ENCODE data around the gene TPM1.

DNA sequence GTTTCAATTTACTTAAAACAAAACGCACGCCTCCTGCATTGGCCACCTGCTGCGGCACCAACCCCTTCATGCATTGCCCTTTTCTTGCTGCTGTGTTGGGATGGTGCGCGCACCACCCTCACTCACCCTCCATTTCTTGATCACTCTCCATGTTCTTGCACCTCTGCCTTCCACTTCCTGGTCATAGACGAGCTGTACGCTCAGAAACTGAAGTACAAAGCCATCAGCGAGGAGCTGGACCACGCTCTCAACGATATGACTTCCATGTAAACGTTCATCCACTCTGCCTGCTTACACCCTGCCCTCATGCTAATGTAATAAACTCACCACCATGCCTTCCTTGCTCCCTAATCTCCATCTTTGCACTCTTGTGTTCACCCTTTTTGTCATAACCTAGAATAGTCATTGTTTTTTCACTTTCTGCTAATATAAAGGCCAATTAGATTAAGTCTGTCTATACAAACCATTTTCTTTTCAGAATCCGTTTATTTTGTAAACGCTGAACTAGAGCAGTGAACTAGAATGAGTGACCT, 21.4 kb downstream of the TPM1 start:
- TF ChIP-seq, protein P1, sequence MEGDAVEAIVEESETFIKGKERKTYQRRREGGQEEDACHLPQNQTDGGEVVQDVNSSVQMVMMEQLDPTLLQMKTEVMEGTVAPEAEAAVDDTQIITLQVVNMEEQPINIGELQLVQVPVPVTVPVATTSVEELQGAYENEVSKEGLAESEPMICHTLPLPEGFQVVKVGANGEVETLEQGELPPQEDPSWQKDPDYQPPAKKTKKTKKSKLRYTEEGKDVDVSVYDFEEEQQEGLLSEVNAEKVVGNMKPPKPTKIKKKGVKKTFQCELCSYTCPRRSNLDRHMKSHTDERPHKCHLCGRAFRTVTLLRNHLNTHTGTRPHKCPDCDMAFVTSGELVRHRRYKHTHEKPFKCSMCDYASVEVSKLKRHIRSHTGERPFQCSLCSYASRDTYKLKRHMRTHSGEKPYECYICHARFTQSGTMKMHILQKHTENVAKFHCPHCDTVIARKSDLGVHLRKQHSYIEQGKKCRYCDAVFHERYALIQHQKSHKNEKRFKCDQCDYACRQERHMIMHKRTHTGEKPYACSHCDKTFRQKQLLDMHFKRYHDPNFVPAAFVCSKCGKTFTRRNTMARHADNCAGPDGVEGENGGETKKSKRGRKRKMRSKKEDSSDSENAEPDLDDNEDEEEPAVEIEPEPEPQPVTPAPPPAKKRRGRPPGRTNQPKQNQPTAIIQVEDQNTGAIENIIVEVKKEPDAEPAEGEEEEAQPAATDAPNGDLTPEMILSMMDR (conservative IDR thresholded peaks at IDR 0.05 in 1 of 2, IDR thresholded peaks at IDR 0.05 in 1 of 2; ENCODE audit: low read depth in 1 of 2, low read length in 2 of 2): no peak
- TF ChIP-seq EZH2 (IDR thresholded peaks at IDR 0.05; ENCODE audit: low read length, missing control alignments): no peak
